GM06990 (cell line): ENCODE measurements around the gene RASGRP3.
A peak's percentile ranks its signal among the peaks of the same experiment; 100 is the strongest.
"Not testable (repeated sequence)": the region's sequence is repeated elsewhere in the genome, so short reads cannot be mapped to it uniquely, and the experiment has no call there.

Experiments
- DNase-seq: peaks from one replicate; pipeline ENCODE4 v3.0.0-alpha.2; 2011; ENCODE audit not compliant: insufficient read length; ENCODE audit errors: extremely low read depth
- H3K27me3 ChIP-seq: replicated peaks from 2 replicates; pipeline ENCODE4 v1.6.0; 2011; ENCODE audit warnings: low read length; ENCODE audit not compliant: control insufficient read depth, insufficient read depth
- H3K36me3 ChIP-seq: 2 replicates; pipeline ENCODE4 v1.5.1; 2011; ENCODE audit warnings: low read length; ENCODE audit not compliant: control insufficient read depth, insufficient read depth
- H3K4me3 ChIP-seq: replicated peaks from 2 replicates; pipeline ENCODE4 v1.5.1; 2011; ENCODE audit warnings: low read depth, mild to moderate bottlenecking, control low read depth, low read length
- CTCF ChIP-seq: IDR thresholded peaks from 2 replicates; pipeline ENCODE4 v1.5.1; 2011; ENCODE audit warnings: low read length, control low read depth, mild to moderate bottlenecking, inconsistent platforms; ENCODE audit not compliant: insufficient read depth, poor library complexity, severe bottlenecking

Gene RASGRP3

GRCh38 chr2:33458248-33458819 lies 18.1 kb upstream of the RASGRP3 start:
- Histone ChIP-seq H3K27me3 (no peaks in the 10 kb centered on the region), H3K4me3 (no peak overlapping the region), H3K36me3 (no peaks in the 10 kb centered on the region)
- no peak for TF ChIP-seq CTCF
- DNase-seq: no peak

DNA sequence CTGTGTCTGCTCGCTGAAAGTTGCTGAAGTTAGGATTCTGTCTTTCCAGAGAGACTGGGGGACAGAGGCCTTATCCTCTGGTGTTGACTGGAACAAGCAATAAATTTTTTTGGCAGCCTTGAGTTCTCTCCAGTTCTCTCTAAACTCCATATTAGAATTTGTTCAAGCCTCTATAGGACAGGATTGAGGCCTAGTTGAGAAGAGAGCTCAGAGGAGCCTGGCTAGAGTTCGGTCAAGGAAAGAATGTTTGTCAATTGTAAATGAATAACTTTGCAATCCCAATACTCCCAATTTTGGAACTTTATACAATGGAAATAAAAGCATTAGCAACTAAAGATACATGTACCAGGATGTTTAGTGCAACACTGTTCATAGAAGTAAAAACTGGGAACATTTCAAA lies 16.7 kb upstream of the RASGRP3 start:
- DNase-seq: no peak
- Histone ChIP-seq H3K4me3 (no peak overlapping the region), H3K27me3 (no peaks in the 10 kb centered on the region), H3K36me3 (no peaks in the 10 kb centered on the region)
- TF ChIP-seq CTCF: no peak

DNA sequence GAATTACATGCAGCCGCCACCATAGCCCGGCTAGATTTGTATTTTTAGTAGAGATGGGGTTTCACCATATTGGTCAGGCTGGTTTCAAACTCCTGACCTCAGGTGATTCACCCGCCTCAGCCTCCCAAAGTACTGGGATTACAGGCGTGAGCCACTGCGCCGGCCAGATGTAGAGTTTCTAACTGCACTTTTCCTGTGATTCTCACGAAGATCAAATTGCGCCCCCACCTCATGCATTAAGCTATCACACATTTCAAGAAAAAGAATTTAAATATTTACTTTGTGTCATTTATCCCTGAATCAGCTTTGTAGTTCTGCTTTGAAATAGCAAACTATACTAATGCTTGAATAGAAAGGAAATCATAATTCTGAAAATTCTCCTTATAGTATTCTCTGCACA lies 13.9 kb upstream of the RASGRP3 start:
- H3K4me3 ChIP-seq, H3K27me3 ChIP-seq, DNase-seq, H3K36me3 ChIP-seq: not testable (repeated sequence)

GRCh38 chr2:33467413-33467812 lies 9.0 kb upstream of the RASGRP3 start:
- H3K36me3 ChIP-seq: no peaks in the 10 kb centered on the region
- H3K27me3 ChIP-seq: no peaks in the 10 kb centered on the region
- no peak for DNase-seq
- no peak for TF ChIP-seq CTCF
- no peak overlapping the region for H3K4me3 ChIP-seq

GRCh38 chr2:33469238-33469637 lies 7.2 kb upstream of the RASGRP3 start:
- no peak for DNase-seq
- Histone ChIP-seq H3K27me3 (no peaks in the 10 kb centered on the region), H3K4me3 (no peak overlapping the region), H3K36me3 (no peaks in the 10 kb centered on the region)
- no peak for TF ChIP-seq CTCF

- peak; percentile 78 for DNase-seq
These were observed 972 bp upstream of the RASGRP3 start for GRCh38 chr2:33475224-33476130.

More at GRCh38 chr2:33475224-33476130, 972 bp upstream of the RASGRP3 start:
- peak; percentile 79 for TF ChIP-seq CTCF
- Histone ChIP-seq H3K36me3 (no peaks in the 10 kb centered on the region), H3K27me3 (no peaks in the 10 kb centered on the region), H3K4me3 (peak overlapping the region; percentile 73)
